Adrenal gland (tissue), 12 donors: ENCODE measurements around the gene ACSM6. TPM values are rescaled to one million over a fixed set of nuclear protein-coding genes. Genes with fewer than 3 reads are reported as not detected.
"Not testable (repeated sequence)": the region's sequence is repeated elsewhere in the genome, so short reads cannot be mapped to it uniquely, and the experiment has no call there.

Experiments
- DNase-seq, 7 donors: peaks; one replicate each; pipeline ENCODE4 v3.0.0-alpha.2; 2019 to 2020
- H3K27ac ChIP-seq, 5 donors: fragments of 200-600 bp; sonication (generic) in 4 of 5; 1 replicate in 3 of 5; 2 replicates in 2 of 5; pipeline versions ENCODE4 v1.5.1 to v1.8.0; 2016 to 2020; ENCODE audit warnings: mild to moderate bottlenecking in 1 of 5
- H3K27me3 ChIP-seq: fragments of 200-600 bp; 2 replicates; pipeline ENCODE4 v1.8.0; 2021
- H3K36me3 ChIP-seq, 2 donors: fragments of 200-600 bp; replicated peaks in 1 of 2; 1 replicate in 1 of 2; 2 replicates in 1 of 2; pipeline versions ENCODE4 v1.5.1 to v1.8.0; 2018 to 2022
- H3K4me1 ChIP-seq, 2 donors: fragments of 200-600 bp; replicated peaks in 1 of 2; 1 replicate in 1 of 2; 2 replicates in 1 of 2; pipeline versions ENCODE4 v1.5.1 to v1.8.0; 2018 to 2021
- H3K4me3 ChIP-seq, 4 donors: fragments of 200-600 bp; sonication (generic) in 3 of 4; one replicate each; pipeline ENCODE4 v1.5.1; 2016 to 2018
- H3K9me3 ChIP-seq, 3 donors: fragments of 200-600 bp; sonication (generic) in 1 of 3; replicated peaks in 1 of 3; 1 replicate in 2 of 3; 2 replicates in 1 of 3; pipeline versions ENCODE4 v1.5.1 to v1.8.0; 2016 to 2021
- POLR2A ChIP-seq, 2 donors: fragments of 450-650 bp; IDR thresholded peaks; one replicate each; pipeline ENCODE4 v1.6.1; 2017; ENCODE audit warnings: antibody characterized with exemption in 2 of 2, mild to moderate bottlenecking in 2 of 2, moderate library complexity in 1 of 2
- whole genome bisulfite sequencing, 4 donors: extraction: QIAGEN DNeasy Blood & Tissue Kit in 2 of 4; methylation state at CpG; one replicate each; pipeline versions ENCODE4 v1.1.5 to v1.1.7; 2013 to 2017; 5-methylcytosine and 5-hydroxymethylcytosine counted together
- intact Hi-C, 2 donors: fragments of 100-400 bp; cut with DNase I; formaldehyde crosslinking; loops; one replicate each; pipeline versions ENCODE4 v1.14.1 to v1.15.0; 2022 to 2023
- polyA plus RNA-seq, 3 donors: library from polyadenylated mRNA; stranded (reverse); fragments of 200-250 nt in 2 of 3; fragments of 350-450 nt in 1 of 3; fragmentation: Illumina TruSeq in 1 of 3; extraction: RNeasy Lipid Tissue Mini Kit (QIAGEN cat#74804) in 1 of 3; gene quantifications; one replicate each; pipeline ENCODE4 v1.2.3, GENCODE V29; 2013 to 2014
- total RNA-seq, 9 donors: library from RNA; depleted of rRNA in 4 of 9; stranded (reverse); fragments of >200 nt in 4 of 9; fragments of 120-200 nt in 1 of 9; fragmentation: NEBNext Ultra II Directional in 1 of 9; extraction: Animal tissue kit (Norgen Biotek cat#: 25700) in 1 of 9; gene quantifications; one replicate each; pipeline versions ENCODE4 v1.1.0 to v1.2.4, GENCODE V29; 2013 to 2023
- TF ChIP-seq, protein P1 (sequence below), 6 experiments: fragments of 450-650 bp in 4 of 6; fragments of 200-600 bp in 2 of 6; sonication (generic) in 1 of 6; IDR thresholded peaks; 1 replicate in 5 of 6; 2 replicates in 1 of 6; pipeline versions ENCODE4 v1.5.1 to v1.8.0; 2016 to 2021; ENCODE audit warnings: antibody characterized with exemption in 6 of 6, mild to moderate bottlenecking in 2 of 6, moderate library complexity in 1 of 6
- donor health status: healthy with polysubstance abuse.
- donor health status: Bipolar disorder and iron deficiency.
- donor health status: DM: yes; HTN: yes; CAD: no.
- donor health status: DM: no; HTN: no; CAD: no.
- donor health status: DM: no; HTN: no; CAD: no.
- donor health status: DM: yes; HTN: yes; CAD: no.

Gene ACSM6
- total and polyA plus RNA-seq, 12 donors = not detected

DNA sequence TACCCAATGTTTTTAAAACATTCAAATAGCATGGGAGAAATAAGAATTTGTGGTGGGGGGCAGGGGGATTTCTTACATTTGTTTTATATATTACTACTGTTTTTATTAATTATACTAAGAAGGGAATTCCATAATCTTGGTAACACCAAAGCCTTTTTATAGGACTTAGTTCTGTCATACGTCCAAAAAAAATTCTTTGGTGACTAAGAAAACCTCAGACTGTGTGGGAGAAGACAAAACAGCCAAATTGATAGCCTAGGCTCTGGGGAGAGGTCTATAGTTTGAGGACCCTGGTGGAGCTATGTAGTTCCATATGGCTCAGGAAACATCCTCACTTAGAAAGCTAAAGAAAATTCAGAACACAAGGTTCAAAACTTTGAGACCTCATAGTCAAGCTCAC lies 23.4 kb downstream of the ACSM6 start:
- Histone ChIP-seq H3K4me1 (no peaks in the 10 kb centered on the region), H3K4me3 (no peak overlapping the region), H3K27ac (no peak overlapping the region), H3K27me3 (no peaks in the 10 kb centered on the region), H3K9me3 (no peaks in the 10 kb centered on the region), H3K36me3 (no peaks in the 10 kb centered on the region)
- TF ChIP-seq POLR2A (IDR thresholded peaks at IDR 0.05) = no peak
- TF ChIP-seq, protein P1, sequence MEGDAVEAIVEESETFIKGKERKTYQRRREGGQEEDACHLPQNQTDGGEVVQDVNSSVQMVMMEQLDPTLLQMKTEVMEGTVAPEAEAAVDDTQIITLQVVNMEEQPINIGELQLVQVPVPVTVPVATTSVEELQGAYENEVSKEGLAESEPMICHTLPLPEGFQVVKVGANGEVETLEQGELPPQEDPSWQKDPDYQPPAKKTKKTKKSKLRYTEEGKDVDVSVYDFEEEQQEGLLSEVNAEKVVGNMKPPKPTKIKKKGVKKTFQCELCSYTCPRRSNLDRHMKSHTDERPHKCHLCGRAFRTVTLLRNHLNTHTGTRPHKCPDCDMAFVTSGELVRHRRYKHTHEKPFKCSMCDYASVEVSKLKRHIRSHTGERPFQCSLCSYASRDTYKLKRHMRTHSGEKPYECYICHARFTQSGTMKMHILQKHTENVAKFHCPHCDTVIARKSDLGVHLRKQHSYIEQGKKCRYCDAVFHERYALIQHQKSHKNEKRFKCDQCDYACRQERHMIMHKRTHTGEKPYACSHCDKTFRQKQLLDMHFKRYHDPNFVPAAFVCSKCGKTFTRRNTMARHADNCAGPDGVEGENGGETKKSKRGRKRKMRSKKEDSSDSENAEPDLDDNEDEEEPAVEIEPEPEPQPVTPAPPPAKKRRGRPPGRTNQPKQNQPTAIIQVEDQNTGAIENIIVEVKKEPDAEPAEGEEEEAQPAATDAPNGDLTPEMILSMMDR (IDR thresholded peaks at IDR 0.05) = no peak
- DNase-seq = no peak
- intact Hi-C loops = no loop called here
- WGBS, 4 donors = 48 to 68% (median 59%) methylated on average over 1 of the region's 1 CpG

DNA sequence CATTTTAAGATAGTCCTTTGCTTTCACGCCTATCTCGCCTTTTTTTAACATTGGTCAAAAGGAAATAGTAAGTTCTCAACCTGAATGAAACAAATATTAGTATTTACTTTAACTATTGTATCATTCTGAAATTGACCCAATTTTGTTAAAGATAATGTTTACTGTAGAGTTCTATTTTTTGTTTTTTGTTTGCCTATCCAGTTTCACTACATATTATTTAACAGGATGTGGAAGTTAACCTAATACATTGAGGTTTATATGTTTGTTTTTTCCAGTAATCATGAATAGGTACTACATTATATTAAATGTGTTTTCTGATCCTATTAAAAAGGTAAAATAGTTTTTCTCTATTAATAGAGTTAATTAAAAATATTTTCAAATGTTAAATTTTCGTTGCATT lies 26.5 kb downstream of the ACSM6 start:
- Histone ChIP-seq H3K27ac (no peak overlapping the region), H3K36me3 (no peaks in the 10 kb centered on the region), H3K4me1 (no peaks in the 10 kb centered on the region), H3K4me3 (no peak overlapping the region), H3K9me3 (no peaks in the 10 kb centered on the region), H3K27me3 (no peaks in the 10 kb centered on the region)
- intact Hi-C loops = no loop called here
- WGBS, 4 donors = 82 to 87% (median 84%) methylated on average over 3 of the region's 3 CpGs
- no peak for TF ChIP-seq POLR2A (IDR thresholded peaks at IDR 0.05)
- TF ChIP-seq, protein P1 (IDR thresholded peaks at IDR 0.05) = no peak
- no peak for DNase-seq

DNA sequence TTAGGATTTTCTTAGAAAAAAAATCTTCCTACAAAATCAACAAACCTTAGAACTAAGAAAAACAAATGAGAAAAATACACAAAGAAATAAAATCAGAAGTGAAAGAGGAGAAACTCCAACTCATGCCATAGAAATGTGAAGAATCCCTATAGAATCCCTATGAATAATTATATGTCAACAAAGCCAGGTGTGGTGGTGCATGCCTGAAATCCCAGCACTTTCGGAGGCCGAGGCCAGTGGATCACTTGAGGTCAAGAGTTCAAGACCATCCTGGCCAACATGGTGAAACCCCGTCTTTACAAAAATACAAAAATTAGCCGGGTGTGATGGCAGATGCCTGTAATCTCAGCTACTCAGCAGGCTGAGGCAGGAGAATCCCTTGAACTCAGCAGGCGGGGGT lies 27.1 kb downstream of the ACSM6 start:
- Histone ChIP-seq H3K4me3 (no peak overlapping the region), H3K36me3 (no peaks in the 10 kb centered on the region), H3K9me3 (no peaks in the 10 kb centered on the region), H3K27ac (no peak overlapping the region), H3K27me3 (no peaks in the 10 kb centered on the region), H3K4me1 (no peaks in the 10 kb centered on the region)
- intact Hi-C loops = no loop called here
- 71 to 86% (median 79%) methylated on average over 5 of the region's 5 CpGs for WGBS, 4 donors
- no peak for DNase-seq
- TF ChIP-seq POLR2A (IDR thresholded peaks at IDR 0.05) = no peak
- TF ChIP-seq, protein P1 (IDR thresholded peaks at IDR 0.05) = no peak

DNA sequence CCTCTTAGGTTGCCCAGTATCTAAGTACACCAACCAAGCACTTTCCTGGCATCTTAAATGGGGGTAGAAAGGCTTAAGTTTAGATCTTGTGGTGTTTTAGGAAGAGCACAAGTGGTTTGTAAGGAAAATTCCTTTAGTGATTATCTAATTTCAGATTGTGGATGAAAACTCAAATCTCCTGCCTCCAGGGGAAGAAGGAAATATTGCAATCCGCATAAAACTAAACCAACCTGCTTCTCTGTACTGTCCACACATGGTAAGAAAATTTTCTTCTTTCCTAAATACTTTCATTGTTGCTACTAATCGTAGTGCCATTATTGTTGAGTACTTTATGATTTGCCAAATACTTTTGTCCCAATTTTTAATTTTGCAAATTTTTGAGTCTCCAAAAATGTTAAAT lies 31.1 kb downstream of the ACSM6 start:
- no peak for TF ChIP-seq POLR2A (IDR thresholded peaks at IDR 0.05)
- TF ChIP-seq, protein P1 (IDR thresholded peaks at IDR 0.05) = no peak
- 62 to 87% (median 76%) methylated on average over 2 of the region's 2 CpGs for WGBS, 4 donors

DNA sequence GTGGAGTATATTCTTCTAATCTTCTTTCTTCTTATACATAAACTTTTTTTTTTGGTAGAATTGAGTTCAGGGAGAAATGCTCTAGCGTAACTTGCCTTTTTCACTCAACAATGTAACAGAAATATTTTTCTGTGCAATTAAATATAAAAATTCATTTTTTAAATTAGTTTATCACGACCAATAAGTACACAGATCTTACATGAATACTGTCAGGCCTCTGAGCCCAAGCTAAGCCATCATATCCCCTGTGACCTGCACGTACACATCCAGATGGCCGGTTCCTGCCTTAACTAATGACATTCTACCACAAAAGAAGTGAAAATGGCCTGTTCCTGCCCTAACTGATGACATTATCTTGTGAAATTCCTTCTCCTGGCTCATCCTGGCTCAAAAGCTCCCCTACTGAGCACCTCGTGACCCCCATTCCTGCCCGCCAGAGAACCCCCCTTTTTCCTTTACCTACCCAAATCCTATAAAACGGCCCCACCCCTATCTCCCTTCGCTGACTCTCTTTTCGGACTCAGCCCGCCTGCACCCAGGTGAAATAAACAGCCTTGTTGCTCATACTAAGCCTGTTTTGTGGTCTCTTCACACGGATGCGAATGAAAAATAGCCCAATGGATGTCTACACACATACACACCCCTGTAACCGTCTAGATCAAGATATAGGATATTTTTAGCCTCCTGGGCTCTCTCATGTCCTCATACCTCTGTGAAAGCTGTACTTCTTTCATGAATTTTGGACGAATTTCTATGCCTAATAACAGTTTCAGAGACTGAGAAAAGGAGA lies 35.1 kb downstream of the ACSM6 start:
- H3K36me3 ChIP-seq, H3K9me3 ChIP-seq, H3K27me3 ChIP-seq, H3K4me3 ChIP-seq, intact Hi-C loops, DNase-seq: not testable (repeated sequence)
- 81 to 83% (median 81%) methylated on average over 14 of the region's 14 CpGs for WGBS, 4 donors
- peaks cover 8 to 11% of the 10 kb centered on the region in 2 donors for H3K4me1 ChIP-seq
- H3K27ac ChIP-seq = peak overlapping the region in 4 of 5 donors; percentile 42 to 89 (median 78)

More for the DNA sequence above, 31.1 kb downstream of the ACSM6 start:
- Histone ChIP-seq H3K4me3 (no peak overlapping the region), H3K27me3 (no peaks in the 10 kb centered on the region), H3K36me3 (no peaks in the 10 kb centered on the region), H3K4me1 (peaks cover 2 to 8% of the 10 kb centered on the region in 2 donors), H3K27ac (no peak overlapping the region), H3K9me3 (no peaks in the 10 kb centered on the region)
- intact Hi-C loops = no loop called here
- no peak for DNase-seq
